Motor neuron (in vitro differentiated cells): ENCODE measurements around the gene ARID1B. TPM values are rescaled to one million over a fixed set of nuclear protein-coding genes. Genes with fewer than 3 reads are reported as not detected.

Source experiments
- ATAC-seq, 8 experiments: fragments of 200-7000 bp; cut with Tn5 transposase; replicated peaks in 6 of 8; 2 replicates each; pipeline ENCODE4 v1.8.0; 2021; ENCODE audit warnings: mild to moderate bottlenecking in 8 of 8, moderate library complexity in 8 of 8
- H3K27ac ChIP-seq, 2 donors: fragments of 250-450 bp; sonication (Bioruptor Pico); 2 replicates each; pipeline ENCODE4 v1.9.0; 2021; ENCODE audit warnings: antibody characterized with exemption in 2 of 2, mild to moderate bottlenecking in 2 of 2, moderate library complexity in 1 of 2
- H3K4me1 ChIP-seq, 2 donors: fragments of 250-450 bp; sonication (Bioruptor Pico); replicated peaks in 1 of 2; 2 replicates each; pipeline ENCODE4 v1.6.1; 2021; ENCODE audit warnings: antibody characterized with exemption in 2 of 2, mild to moderate bottlenecking in 2 of 2, moderate library complexity in 1 of 2
- H3K4me3 ChIP-seq, 5 donors: fragments of 250-450 bp; sonication (Bioruptor Pico); 2 replicates each; pipeline ENCODE4 v1.9.0; 2021; ENCODE audit warnings: antibody characterized with exemption in 5 of 5, mild to moderate bottlenecking in 5 of 5, moderate library complexity in 4 of 5
- WGBS, 10 experiments: fragments of 450-650 bp; shearing (Covaris generic); methylation state at CpG; one replicate each; pipeline ENCODE4 v1.0.0; 2022; 5-methylcytosine and 5-hydroxymethylcytosine counted together
- in situ Hi-C, 9 experiments: fragments of 400-800 bp; cut with MboI; loops; one replicate each; pipeline ENCODE4 v1.15.0; 2021; ENCODE audit warnings: low sequenced_read_pairs in 9 of 9, low pct_unique_long_range_greater_than_20kb in 2 of 9; ENCODE audit not compliant: unreplicated experiment in 9 of 9
- total RNA-seq, 8 experiments: library from RNA; unstranded; fragments of 300-600 nt; gene quantifications; 2 replicates each; pipeline versions ENCODE4 v1.2.3 to v1.2.4, GENCODE V29; 2022

Gene ARID1B
- 100 to 1,000 TPM in 2 of 8 experiments, 10 to 100 TPM in 6; 35.8 to 165 (median 54.9) TPM for total RNA-seq

GRCh38 chr6:156776840-156777576, at the start of gene ARID1B:
Gene ARID1B (plus strand): TSS chr6:156777378. CDS start chr6:156777681, 303 bp downstream.
- Histone ChIP-seq H3K4me1 (peaks cover 24 to 26% of the 10 kb centered on the region in 2 donors), H3K4me3 (peak within 1 kb of the TSS; percentile 65 to 98 (median 95)), H3K27ac (peak within 1 kb of the TSS; percentile 98 to 99)
- WGBS, 10 experiments = 0 to 5% (median 2%) methylated on average over 1 to 13 of the region's 65 CpGs; no CpG with 5 or more reads in 4 of the 10 experiments
- ATAC-seq = peak; percentile 54 to 67 (median 64)
- in situ Hi-C loops = loop anchor here in 2 of 9 experiments (25.0 kb wide), 3 partner anchors 160 to 260 kb away; no protein-coding TSS in a partner anchor

GRCh38 chr6:156727715-156728385, 49.3 kb upstream of the ARID1B start:
- no peak overlapping the region for H3K27ac ChIP-seq
- in situ Hi-C loops = no loop called here
- no peak for ATAC-seq
- WGBS, 10 experiments = 57 to 89% (median 73%) methylated on average over 1 to 5 of the region's 5 CpGs
- H3K4me3 ChIP-seq = no peak overlapping the region
- peaks cover 3 to 10% of the 10 kb centered on the region in 2 donors for H3K4me1 ChIP-seq

GRCh38 chr6:156729248-156729647, 47.9 kb upstream of the ARID1B start:
- Histone ChIP-seq H3K4me3 (no peak overlapping the region), H3K27ac (no peak overlapping the region), H3K4me1 (peaks cover 3 to 10% of the 10 kb centered on the region in 2 donors)
- in situ Hi-C loops = no loop called here
- peak in 2 of 8 experiments; percentile 45 to 49 for ATAC-seq
- WGBS, 10 experiments = 50 to 100% (median 80%) methylated on average over 1 to 2 of the region's 2 CpGs; no CpG with 5 or more reads in 6 of the 10 experiments

GRCh38 chr6:156731396-156731795, 45.8 kb upstream of the ARID1B start:
- no peak overlapping the region for H3K4me3 ChIP-seq
- ATAC-seq = peak; percentile 80 to 98 (median 90)
- 4 to 47% (median 20%) methylated on average over 1 to 4 of the region's 4 CpGs; no CpG with 5 or more reads in 3 of the 10 experiments for WGBS, 10 experiments
- peaks cover 3 to 10% of the 10 kb centered on the region in 2 donors for H3K4me1 ChIP-seq
- in situ Hi-C loops = no loop called here
- no peak overlapping the region for H3K27ac ChIP-seq

- no peak for ATAC-seq
- 71 to 100% (median 89%) methylated on average over 1 to 6 of the region's 7 CpGs; no CpG with 5 or more reads in 2 of the 10 experiments for whole genome bisulfite sequencing, 10 experiments
- in situ Hi-C loops = no loop called here
- Histone ChIP-seq H3K4me1 (peaks cover 3 to 10% of the 10 kb centered on the region in 2 donors), H3K4me3 (no peak overlapping the region), H3K27ac (no peak overlapping the region)
These were observed 41.4 kb upstream of the ARID1B start for GRCh38 chr6:156735751-156736150.

- 0 to 50% (median 22%) methylated on average over 1 of the region's 1 CpG for WGBS, 10 experiments
- Histone ChIP-seq H3K27ac (no peak overlapping the region), H3K4me3 (no peak overlapping the region), H3K4me1 (no peaks in the 10 kb centered on the region)
- ATAC-seq = no peak
- in situ Hi-C loops = no loop called here
These were observed 36.6 kb upstream of the ARID1B start for GRCh38 chr6:156740604-156741003.

- 40 to 100% (median 91%) methylated on average over 1 to 3 of the region's 3 CpGs; no CpG with 5 or more reads in 4 of the 10 experiments for WGBS, 10 experiments
- H3K4me1 ChIP-seq = no peaks in the 10 kb centered on the region
- peak in 2 of 8 experiments; percentile 68 to 73 for ATAC-seq
- H3K4me3 ChIP-seq = no peak overlapping the region
- no peak overlapping the region for H3K27ac ChIP-seq
- in situ Hi-C loops = no loop called here
These were observed 35.7 kb upstream of the ARID1B start for GRCh38 chr6:156741287-156742073.

- in situ Hi-C loops = no loop called here
- 25 to 100% (median 70%) methylated on average over 1 to 3 of the region's 3 CpGs; no CpG with 5 or more reads in 1 of the 10 experiments for WGBS, 10 experiments
- H3K4me3 ChIP-seq = no peak overlapping the region
- no peak for ATAC-seq
- H3K4me1 ChIP-seq = peaks cover 0 to 8% of the 10 kb centered on the region in 2 donors
- H3K27ac ChIP-seq = no peak overlapping the region
These were observed 29.5 kb upstream of the ARID1B start for GRCh38 chr6:156747715-156748114.

GRCh38 chr6:156748504-156748903, 28.7 kb upstream of the ARID1B start:
- peaks cover 0 to 8% of the 10 kb centered on the region in 2 donors for H3K4me1 ChIP-seq
- no peak for ATAC-seq
- WGBS, 10 experiments = 80 to 100% (median 95%) methylated on average over 1 of the region's 1 CpG; no CpG with 5 or more reads in 3 of the 10 experiments
- in situ Hi-C loops = no loop called here
- H3K4me3 ChIP-seq = no peak overlapping the region
- no peak overlapping the region for H3K27ac ChIP-seq

- Histone ChIP-seq H3K4me3 (no peak overlapping the region), H3K4me1 (no peaks in the 10 kb centered on the region), H3K27ac (no peak overlapping the region)
- WGBS, 10 experiments = 14 to 95% (median 60%) methylated on average over 1 to 7 of the region's 10 CpGs; no CpG with 5 or more reads in 1 of the 10 experiments
- ATAC-seq = peak in 1 of 8 experiments; percentile 46
- in situ Hi-C loops = no loop called here
These were observed 24.4 kb upstream of the ARID1B start for GRCh38 chr6:156752666-156753301.

- in situ Hi-C loops = no loop called here
- H3K4me1 ChIP-seq = no peaks in the 10 kb centered on the region
- 79 to 94% (median 89%) methylated on average over 2 to 7 of the region's 8 CpGs; no CpG with 5 or more reads in 2 of the 10 experiments for WGBS, 10 experiments
- H3K4me3 ChIP-seq = no peak overlapping the region
- no peak overlapping the region for H3K27ac ChIP-seq
- no peak for ATAC-seq
These were observed 20.3 kb upstream of the ARID1B start for GRCh38 chr6:156756630-156757610.
